GM12878 (cell line): ENCODE results near the gene DNPEP. TPM values are rescaled to one million over a fixed set of nuclear protein-coding genes. Genes with fewer than 3 reads are reported as not detected.

Experiments used
- ATAC-seq: fragments of 200-7000 bp; cut with Tn5 transposase; 3 replicates; pipeline ENCODE4 v1.9.1; 2020; ENCODE audit warnings: mild to moderate bottlenecking, moderate library complexity
- BruUV-seq: library from RNA; stranded (reverse); fragments of 400-500 nt; replicated peaks from 2 replicates; lab custom pipeline; 2021; lab: Mats Ljungman, UMichigan
- CTCF ChIA-PET: fragments of 300-600 bp; sonication (Branson Sonifier 250); formaldehyde crosslinking; extraction: SDS; loops from one replicate; lab custom pipeline; 2021; ENCODE audit warnings: inconsistent platforms; lab: Yijun Ruan, JAX
- POLR2A ChIA-PET: fragments of 350-600 bp; formaldehyde crosslinking; extraction: SDS; loops from one replicate; lab custom pipeline; 2021; ENCODE audit warnings: inconsistent platforms; lab: Charles Lee
- RAD21 ChIA-PET: fragments of 300-600 bp; sonication (Branson Sonifier 250); formaldehyde crosslinking; loops from one replicate; lab custom pipeline; 2023; ENCODE audit warnings: antibody characterized with exemption; ENCODE audit not compliant: unreplicated experiment; lab: Charles Lee
- SMC1A ChIA-PET: fragments of 300-600 bp; sonication (Branson Sonifier 250); formaldehyde crosslinking; loops from one replicate; lab custom pipeline; 2023; ENCODE audit not compliant: unreplicated experiment, uncharacterized antibody; lab: Charles Lee
- DNase-seq: peaks from one replicate; pipeline ENCODE4 v3.0.0-alpha.2; 2011; ENCODE audit warnings: low read depth, low spot score
- FAIRE-seq: peaks from 3 replicates; lab custom pipeline; 2011; peaks lifted over from hg19 to GRCh38; lab: Jason Lieb, UNC
- H2AFZ ChIP-seq: 2 replicates; pipeline ENCODE4 v1.6.0; 2011; ENCODE audit warnings: low read depth, low read length, control low read depth; ENCODE audit not compliant: control insufficient read depth
- H3K27ac ChIP-seq: 2 replicates; pipeline ENCODE4 v1.5.1; 2011; ENCODE audit warnings: control low read depth; ENCODE audit not compliant: control insufficient read depth, insufficient read depth
- H3K27me3 ChIP-seq, 2 experiments: replicated peaks in 1 of 2; 2 replicates each; pipeline versions ENCODE4 v1.6.0 to v1.6.1; 2011; ENCODE audit warnings: low read length in 1 of 2; ENCODE audit not compliant: control insufficient read depth in 2 of 2, insufficient read depth in 2 of 2
- H3K36me3 ChIP-seq, 2 experiments: 2 replicates each; pipeline ENCODE4 v1.5.1; 2011; ENCODE audit warnings: low read length in 1 of 2; ENCODE audit not compliant: control insufficient read depth in 2 of 2, insufficient read depth in 2 of 2
- H3K4me1 ChIP-seq: 2 replicates; pipeline ENCODE4 v1.6.1; 2011; ENCODE audit warnings: mild to moderate bottlenecking, low read length, moderate library complexity, mixed read lengths; ENCODE audit not compliant: control insufficient read depth, insufficient read depth
- H3K4me2 ChIP-seq: 2 replicates; pipeline ENCODE4 v1.6.0; 2011; ENCODE audit warnings: control low read depth; ENCODE audit not compliant: control insufficient read depth, insufficient read depth
- H3K4me3 ChIP-seq: fragments of 200-600 bp; sonication (generic); 2 replicates; pipeline ENCODE4 v1.5.1; 2016
- H3K79me2 ChIP-seq: 2 replicates; pipeline ENCODE4 v1.6.0; 2011; ENCODE audit warnings: low read length; ENCODE audit not compliant: control insufficient read depth, insufficient read depth
- H3K9ac ChIP-seq: 2 replicates; pipeline ENCODE4 v1.8.0; 2011; ENCODE audit warnings: low read length, control low read depth, mixed read lengths; ENCODE audit not compliant: control insufficient read depth, insufficient read depth
- H3K9me3 ChIP-seq: replicated peaks from 3 replicates; pipeline ENCODE4 v1.5.1; 2011; ENCODE audit warnings: mild to moderate bottlenecking, low read length; ENCODE audit not compliant: control insufficient read depth, insufficient read depth
- H4K20me1 ChIP-seq: 2 replicates; pipeline ENCODE4 v1.6.0; 2011; ENCODE audit not compliant: control insufficient read depth, insufficient read depth
- BHLHE40 ChIP-seq, 2 experiments: fragments of 450-650 bp in 1 of 2; IDR thresholded peaks; 2 replicates each; pipeline ENCODE4 v1.6.1; 2011 to 2017; ENCODE audit warnings: low read depth in 2 of 2, borderline replicate concordance in 1 of 2, improper control_type of control experiment in 1 of 2, low read length in 1 of 2, mild to moderate bottlenecking in 1 of 2
- CBFB ChIP-seq: IDR thresholded peaks from 2 replicates; pipeline ENCODE4 v1.6.1; 2016; ENCODE audit warnings: antibody characterized with exemption, low read depth
- CHD1 ChIP-seq: IDR thresholded peaks from 2 replicates; pipeline ENCODE4 v1.6.1; 2012; ENCODE audit warnings: low read depth, low read length, improper control_type of control experiment
- CHD2 ChIP-seq: IDR thresholded peaks from 2 replicates; pipeline ENCODE4 v1.6.1; 2011; ENCODE audit warnings: low read depth, low read length, improper control_type of control experiment, borderline replicate concordance
- ELK1 ChIP-seq: IDR thresholded peaks from 2 replicates; pipeline ENCODE4 v1.6.1; 2012; ENCODE audit warnings: low read depth, low read length, improper control_type of control experiment
- FOS ChIP-seq: IDR thresholded peaks from 3 replicates; pipeline ENCODE4 v1.6.1; 2011; ENCODE audit warnings: borderline replicate concordance; ENCODE audit not compliant: insufficient read length; ENCODE audit errors: extremely low read depth
- FOXK2 ChIP-seq: fragments of 450-650 bp; IDR thresholded peaks from 2 replicates; pipeline ENCODE4 v1.6.1; 2017; ENCODE audit warnings: mild to moderate bottlenecking, moderate library complexity
- HDAC6 ChIP-seq: fragments of 200-600 bp; sonication (generic); IDR thresholded peaks from one replicate; pipeline ENCODE4 v1.8.0; 2017; ENCODE audit warnings: antibody characterized with exemption; ENCODE audit not compliant: unreplicated experiment
- JUNB ChIP-seq: IDR thresholded peaks from 2 replicates; pipeline ENCODE4 v1.6.1; 2016; ENCODE audit warnings: antibody characterized with exemption, mild to moderate bottlenecking
- NBN ChIP-seq: fragments of 450-650 bp; IDR thresholded peaks from 2 replicates; pipeline ENCODE4 v1.6.1; 2016
- NRF1 ChIP-seq: conservative IDR thresholded peaks from 2 replicates; pipeline ENCODE4 v1.6.1; 2011; ENCODE audit warnings: mild to moderate bottlenecking, low read depth, low read length, improper control_type of control experiment
- PML ChIP-seq: IDR thresholded peaks from 2 replicates; pipeline ENCODE4 v1.6.1; 2012; ENCODE audit warnings: low read length, inconsistent platforms
- PRDM15 ChIP-seq: fragments of 450-650 bp; formaldehyde crosslinking; IDR thresholded peaks from 2 replicates; pipeline ENCODE4 v1.4.0; 2020; ENCODE audit warnings: mild to moderate bottlenecking, moderate library complexity
- RUNX3 ChIP-seq: IDR thresholded peaks from 2 replicates; pipeline ENCODE4 v1.6.1; 2012; ENCODE audit warnings: low read length, inconsistent platforms
- SP1 ChIP-seq: IDR thresholded peaks from one replicate; pipeline ENCODE4 v1.6.1; 2011; ENCODE audit warnings: low read depth, low read length
- ZNF217 ChIP-seq: fragments of 450-650 bp; IDR thresholded peaks from 2 replicates; pipeline ENCODE4 v1.6.1; 2017; ENCODE audit warnings: antibody characterized with exemption, mild to moderate bottlenecking
- WGBS: methylation state at CpG from one replicate; pipeline ENCODE4 v1.1.6; 2016; ENCODE audit warnings: low lambda C conversion rate; ENCODE audit not compliant: insufficient replicate concordance, insufficient coverage; ENCODE audit errors: missing lambda C conversion rate; 5-methylcytosine and 5-hydroxymethylcytosine counted together
- in situ Hi-C: fragments of 300-500 bp; cut with MboI; formaldehyde crosslinking; loops from 9 replicates; pipeline ENCODE4 v1.14.3; 2018; ENCODE audit warnings: mixed read lengths
- intact Hi-C: fragments of 100-400 bp; cut with micrococcal nuclease; formaldehyde crosslinking; loops from one replicate; pipeline ENCODE4 v1.14.2; 2022; ENCODE audit not compliant: unreplicated experiment
- polyA plus RNA-seq, 11 experiments: library from polyadenylated mRNA; depleted of rRNA in 4 of 11; unstranded in 6 of 11; stranded (reverse) in 5 of 11; fragments of >200 nt; fragmentation: Nextera tagmentation in 4 of 11; fragmentation: Illumina TruSeq in 1 of 11; extraction: Ambion mirVana in 4 of 11; extraction: Trizol in 1 of 11; gene quantifications; 1 replicate in 1 of 11; 2 replicates in 10 of 11; pipeline versions ENCODE4 v1.2.1 to v1.2.3, GENCODE V29; 2011 to 2016; ENCODE audit warnings: inconsistent platforms in 2 of 11, missing spikeins in 2 of 11, low read depth in 1 of 11
- total RNA-seq, 4 experiments: library from RNA; depleted of rRNA in 3 of 4; stranded (reverse); fragments of >200 nt in 3 of 4; fragmentation: Illumina TruSeq in 1 of 4; extraction: Trizol in 1 of 4; gene quantifications; 2 replicates each; pipeline versions ENCODE4 v1.2.1 to v1.2.3, GENCODE V29; 2013 to 2021
- TF ChIP-seq, protein P1 (sequence below): fragments of 450-650 bp; IDR thresholded peaks from 2 replicates; pipeline ENCODE4 v1.6.1; 2017; ENCODE audit warnings: low read depth, mild to moderate bottlenecking, moderate library complexity
- TF ChIP-seq, protein P2 (sequence below): IDR thresholded peaks from 2 replicates; pipeline ENCODE4 v1.6.1; 2011; ENCODE audit warnings: borderline replicate concordance, low read depth, mild to moderate bottlenecking, moderate library complexity, low read length; ENCODE audit not compliant: insufficient read depth, poor library complexity, severe bottlenecking

Gene DNPEP
- total and polyA plus RNA-seq, 10 of the 15 experiments (the other 5 are each of a cell fraction or from before 2014, with no cell fraction given), result 33.1 to 82.0 (median 64.1) TPM

GRCh38 chr2:219325136-219325535 is 62.6 kb downstream of the DNPEP start:
- Histone ChIP-seq H3K36me3 (no peaks in the 10 kb centered on the region), H3K4me3 (no peak overlapping the region), H3K4me1 (no peaks in the 10 kb centered on the region), H3K79me2 (no peaks in the 10 kb centered on the region), H2AFZ (no peak overlapping the region), H3K9me3 (no peaks in the 10 kb centered on the region)
- WGBS, result 26% methylated on average over 4 of the region's 4 CpGs
- in situ Hi-C loops, result no loop called here
- ATAC-seq, result no peak
- no TSS peak for BruUV-seq
- TF ChIP-seq PRDM15 (no peak), NBN (no peak), CBFB (no peak), CHD2 (no peak), FOS (no peak), CHD1 (no peak), ELK1 (no peak), BHLHE40 (IDR thresholded peaks at IDR 0.05; ENCODE audit: borderline replicate concordance in 1 of 2, low read depth in 2 of 2, low read length in 1 of 2) (no peak), HDAC6 (no peak), SP1 (no peak), ZNF217 (no peak), RUNX3 (no peak), NRF1 (no peak), JUNB (no peak), FOXK2 (no peak), PML (no peak)
- TF ChIP-seq, protein P1, sequence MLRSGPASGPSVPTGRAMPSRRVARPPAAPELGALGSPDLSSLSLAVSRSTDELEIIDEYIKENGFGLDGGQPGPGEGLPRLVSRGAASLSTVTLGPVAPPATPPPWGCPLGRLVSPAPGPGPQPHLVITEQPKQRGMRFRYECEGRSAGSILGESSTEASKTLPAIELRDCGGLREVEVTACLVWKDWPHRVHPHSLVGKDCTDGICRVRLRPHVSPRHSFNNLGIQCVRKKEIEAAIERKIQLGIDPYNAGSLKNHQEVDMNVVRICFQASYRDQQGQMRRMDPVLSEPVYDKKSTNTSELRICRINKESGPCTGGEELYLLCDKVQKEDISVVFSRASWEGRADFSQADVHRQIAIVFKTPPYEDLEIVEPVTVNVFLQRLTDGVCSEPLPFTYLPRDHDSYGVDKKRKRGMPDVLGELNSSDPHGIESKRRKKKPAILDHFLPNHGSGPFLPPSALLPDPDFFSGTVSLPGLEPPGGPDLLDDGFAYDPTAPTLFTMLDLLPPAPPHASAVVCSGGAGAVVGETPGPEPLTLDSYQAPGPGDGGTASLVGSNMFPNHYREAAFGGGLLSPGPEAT, result no peak
- TF ChIP-seq, protein P2, sequence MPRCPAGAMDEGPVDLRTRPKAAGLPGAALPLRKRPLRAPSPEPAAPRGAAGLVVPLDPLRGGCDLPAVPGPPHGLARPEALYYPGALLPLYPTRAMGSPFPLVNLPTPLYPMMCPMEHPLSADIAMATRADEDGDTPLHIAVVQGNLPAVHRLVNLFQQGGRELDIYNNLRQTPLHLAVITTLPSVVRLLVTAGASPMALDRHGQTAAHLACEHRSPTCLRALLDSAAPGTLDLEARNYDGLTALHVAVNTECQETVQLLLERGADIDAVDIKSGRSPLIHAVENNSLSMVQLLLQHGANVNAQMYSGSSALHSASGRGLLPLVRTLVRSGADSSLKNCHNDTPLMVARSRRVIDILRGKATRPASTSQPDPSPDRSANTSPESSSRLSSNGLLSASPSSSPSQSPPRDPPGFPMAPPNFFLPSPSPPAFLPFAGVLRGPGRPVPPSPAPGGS, result no peak
- TF ChIP-seq, all 136 proteins: peak for 0
- ChIA-PET RAD21 (no interaction called here), SMC1A (no interaction called here), POLR2A (no interaction called here), CTCF (interaction anchor here (0.7 kb wide), 1 partner anchor 204 kb away, joined by 3 read pairs; no protein-coding TSS in a partner anchor)
- intact Hi-C loops, result no loop called here
- DNase-seq, result no peak
- no peaks in the 10 kb centered on the region for H4K20me1 ChIP-seq
- H3K27ac ChIP-seq, result no peak overlapping the region
- FAIRE-seq, result no peak
- H3K9ac ChIP-seq, result no peak overlapping the region
- no peak overlapping the region for H3K4me2 ChIP-seq
- H3K27me3 ChIP-seq, result peaks cover 0 to 6% of the 10 kb centered on the region in 2 experiments; a peak in 2 of 4 replicates
